PC-9 (cell line): ENCODE measurements around the gene EIF4E1B.

Experiments
- CTCF ChIP-seq: fragments of 200-600 bp; sonication (generic); conservative IDR thresholded peaks from 2 replicates; pipeline ENCODE4 v1.6.1; 2017; ENCODE audit warnings: mixed run types, antibody characterized with exemption, mild to moderate bottlenecking, moderate library complexity
- EZH2 ChIP-seq: fragments of 200-600 bp; sonication (generic); IDR thresholded peaks from 2 replicates; pipeline ENCODE4 v1.8.0; 2017; ENCODE audit warnings: antibody characterized with exemption, low read depth

DNA sequence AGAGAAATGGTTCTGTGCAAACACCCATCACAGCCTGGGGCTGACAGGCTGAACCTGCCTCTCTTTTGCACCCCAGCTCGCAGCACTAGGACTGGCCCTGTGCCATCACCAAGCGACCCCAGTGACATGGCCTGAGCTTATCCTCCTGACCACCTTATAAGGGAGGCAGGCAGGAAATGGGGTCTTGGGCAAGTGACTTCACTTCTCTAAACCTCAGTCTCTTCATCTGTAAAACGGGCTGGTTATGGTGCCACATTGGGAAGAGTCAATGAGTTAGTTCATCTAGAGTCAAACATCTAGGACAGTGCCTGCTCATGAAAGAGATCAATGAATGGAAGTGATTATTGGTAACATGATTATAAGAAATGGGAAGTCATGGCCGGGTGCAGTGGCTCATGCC lies 6.3 kb upstream of the EIF4E1B start:
- TF ChIP-seq CTCF (no peak), EZH2 (no peak)
